ENCODE measurements around the gene RFESD. TPM values are rescaled to one million over a fixed set of nuclear protein-coding genes. Genes with fewer than 3 reads are reported as not detected.

RFESD gene
- total and polyA plus RNA-seq, 2 of the 13 experiments (the other 11 are each of a cell fraction or from before 2014, with no cell fraction given) = 1.1 to 2.2 TPM

DNA sequence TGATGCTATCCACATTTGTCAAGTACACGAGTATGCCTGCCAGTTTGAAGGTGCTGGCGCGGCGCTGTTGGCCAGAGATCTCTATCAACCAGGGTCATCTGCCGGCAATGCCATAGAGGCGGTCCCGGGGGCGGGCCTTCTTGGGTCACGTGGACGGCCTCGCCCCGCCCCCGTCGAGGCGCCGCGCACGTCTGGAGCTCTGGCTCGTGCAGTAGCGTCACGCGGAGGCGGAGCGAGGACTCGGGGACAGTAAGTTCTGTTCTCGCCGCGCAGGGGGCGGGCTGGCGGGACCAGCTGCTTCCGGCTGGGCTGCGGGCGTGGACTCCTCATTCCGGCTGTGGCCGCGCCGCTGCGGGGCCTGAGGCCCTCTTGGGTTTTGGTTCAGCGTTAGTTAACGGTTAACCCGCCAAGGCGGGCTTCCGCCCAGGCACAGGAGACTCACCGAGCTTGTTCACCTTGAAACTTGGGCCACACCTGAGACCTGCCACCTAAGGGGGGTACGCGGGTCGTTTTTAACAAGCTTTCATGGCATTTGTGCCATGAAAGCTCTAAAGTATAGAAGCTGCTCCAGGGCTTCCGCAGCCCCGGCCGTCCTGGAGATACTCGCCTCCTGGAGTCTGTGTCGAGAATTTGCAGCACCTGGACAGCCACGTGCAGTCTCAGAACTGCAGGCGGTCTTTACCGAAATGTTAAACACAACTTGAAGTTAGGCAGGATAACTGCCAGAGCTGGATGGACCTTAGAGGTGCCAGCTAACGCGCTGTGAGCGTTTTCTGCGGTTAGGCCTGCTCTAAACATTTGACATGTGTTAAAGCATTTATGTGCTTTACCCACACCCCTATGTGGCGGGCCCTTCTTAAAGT is at the start of gene RFESD (continued):
- TF ChIP-seq NR2F1 (CRISPR knock-in tag; IDR thresholded peaks at IDR 0.05) (no peak), BRCA1 (CRISPR knock-in tag; IDR thresholded peaks at IDR 0.05) (no peak; the same call in 1 of the 2 replicates), ZNF781 (CRISPR knock-in tag; IDR thresholded peaks at IDR 0.05; ENCODE audit: borderline replicate concordance, not compliant biosample characterization) (peak; percentile 73), PPARG (CRISPR knock-in tag; conservative IDR thresholded peaks at IDR 0.05) (0 out of 2 replicates have a peak, but pooled peaks have one; percentile 46), ZNF12 (CRISPR knock-in tag; IDR thresholded peaks at IDR 0.05) (no peak; the same call in 1 of the 2 replicates), ZFP82 (CRISPR knock-in tag; IDR thresholded peaks at IDR 0.05; ENCODE audit: borderline replicate concordance) (no peak), ZNF558 (CRISPR knock-in tag; IDR thresholded peaks at IDR 0.05; ENCODE audit: borderline replicate concordance) (no peak), ZNF432 (CRISPR knock-in tag; IDR thresholded peaks at IDR 0.05; ENCODE audit: borderline replicate concordance) (no peak), RXRB (CRISPR knock-in tag; IDR thresholded peaks at IDR 0.05; ENCODE audit: borderline replicate concordance) (peak; percentile 75), ATF7-NPFF (CRISPR knock-in tag; IDR thresholded peaks at IDR 0.05; ENCODE audit: low read depth) (no peak), RBM39 (IDR thresholded peaks at IDR 0.05; ENCODE audit: low read depth, low read length, poor library complexity, severe bottlenecking) (peak; percentile 78), MAFF (IDR thresholded peaks at IDR 0.05; ENCODE audit: low read depth, low read length) (no peak), ZSCAN25 (CRISPR knock-in tag; IDR thresholded peaks at IDR 0.05) (peak; percentile 92), ZNF800 (CRISPR knock-in tag; IDR thresholded peaks at IDR 0.05) (no peak; the same call in 1 of the 2 replicates), ZNF362 (CRISPR knock-in tag; IDR thresholded peaks at IDR 0.05; ENCODE audit: borderline replicate concordance) (no peak), ZNF75D (CRISPR knock-in tag; IDR thresholded peaks at IDR 0.05; ENCODE audit: borderline replicate concordance) (no peak), YEATS4 (CRISPR knock-in tag; IDR thresholded peaks at IDR 0.05; ENCODE audit: borderline replicate concordance) (peak; percentile 87), CCAR2 (optimal IDR thresholded peaks at IDR 0.05; ENCODE audit: low read depth, low read length) (no peak)
- TF ChIP-seq, protein P1, sequence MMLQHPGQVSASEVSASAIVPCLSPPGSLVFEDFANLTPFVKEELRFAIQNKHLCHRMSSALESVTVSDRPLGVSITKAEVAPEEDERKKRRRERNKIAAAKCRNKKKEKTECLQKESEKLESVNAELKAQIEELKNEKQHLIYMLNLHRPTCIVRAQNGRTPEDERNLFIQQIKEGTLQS (CRISPR knock-in tag; IDR thresholded peaks at IDR 0.05) = no peak
- TF ChIP-seq, protein P2, sequence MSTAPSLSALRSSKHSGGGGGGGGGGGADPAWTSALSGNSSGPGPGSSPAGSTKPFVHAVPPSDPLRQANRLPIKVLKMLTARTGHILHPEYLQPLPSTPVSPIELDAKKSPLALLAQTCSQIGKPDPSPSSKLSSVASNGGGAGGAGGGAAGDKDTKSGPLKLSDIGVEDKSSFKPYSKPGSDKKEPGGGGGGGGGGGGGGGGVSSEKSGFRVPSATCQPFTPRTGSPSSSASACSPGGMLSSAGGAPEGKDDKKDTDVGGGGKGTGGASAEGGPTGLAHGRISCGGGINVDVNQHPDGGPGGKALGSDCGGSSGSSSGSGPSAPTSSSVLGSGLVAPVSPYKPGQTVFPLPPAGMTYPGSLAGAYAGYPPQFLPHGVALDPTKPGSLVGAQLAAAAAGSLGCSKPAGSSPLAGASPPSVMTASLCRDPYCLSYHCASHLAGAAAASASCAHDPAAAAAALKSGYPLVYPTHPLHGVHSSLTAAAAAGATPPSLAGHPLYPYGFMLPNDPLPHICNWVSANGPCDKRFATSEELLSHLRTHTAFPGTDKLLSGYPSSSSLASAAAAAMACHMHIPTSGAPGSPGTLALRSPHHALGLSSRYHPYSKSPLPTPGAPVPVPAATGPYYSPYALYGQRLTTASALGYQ (CRISPR knock-in tag; IDR thresholded peaks at IDR 0.05) = peak; percentile 64; the same call in 1 of the 2 replicates
- TF ChIP-seq, protein P3, sequence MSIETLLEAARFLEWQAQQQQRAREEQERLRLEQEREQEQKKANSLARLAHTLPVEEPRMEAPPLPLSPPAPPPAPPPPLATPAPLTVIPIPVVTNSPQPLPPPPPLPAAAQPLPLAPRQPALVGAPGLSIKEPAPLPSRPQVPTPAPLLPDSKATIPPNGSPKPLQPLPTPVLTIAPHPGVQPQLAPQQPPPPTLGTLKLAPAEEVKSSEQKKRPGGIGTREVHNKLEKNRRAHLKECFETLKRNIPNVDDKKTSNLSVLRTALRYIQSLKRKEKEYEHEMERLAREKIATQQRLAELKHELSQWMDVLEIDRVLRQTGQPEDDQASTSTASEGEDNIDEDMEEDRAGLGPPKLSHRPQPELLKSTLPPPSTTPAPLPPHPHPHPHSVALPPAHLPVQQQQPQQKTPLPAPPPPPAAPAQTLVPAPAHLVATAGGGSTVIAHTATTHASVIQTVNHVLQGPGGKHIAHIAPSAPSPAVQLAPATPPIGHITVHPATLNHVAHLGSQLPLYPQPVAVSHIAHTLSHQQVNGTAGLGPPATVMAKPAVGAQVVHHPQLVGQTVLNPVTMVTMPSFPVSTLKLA (IDR thresholded peaks at IDR 0.05) = peak; percentile 84
